NCI-H748 (cell line): ENCODE results near the gene GSTM4.
"Not testable (repeated sequence)": the region's sequence is repeated elsewhere in the genome, so short reads cannot be mapped to it uniquely, and the experiment has no call there.

Experiments used
- DNase-seq: peaks from one replicate; lab custom pipeline; 2025; ENCODE audit not compliant: unreplicated experiment; lab: John Stamatoyannopoulos, UW

Gene GSTM4

GRCh38 chr1:109695138-109695537 is 39.2 kb downstream of the GSTM4 start:
- DNase-seq = not testable (repeated sequence)

DNA sequence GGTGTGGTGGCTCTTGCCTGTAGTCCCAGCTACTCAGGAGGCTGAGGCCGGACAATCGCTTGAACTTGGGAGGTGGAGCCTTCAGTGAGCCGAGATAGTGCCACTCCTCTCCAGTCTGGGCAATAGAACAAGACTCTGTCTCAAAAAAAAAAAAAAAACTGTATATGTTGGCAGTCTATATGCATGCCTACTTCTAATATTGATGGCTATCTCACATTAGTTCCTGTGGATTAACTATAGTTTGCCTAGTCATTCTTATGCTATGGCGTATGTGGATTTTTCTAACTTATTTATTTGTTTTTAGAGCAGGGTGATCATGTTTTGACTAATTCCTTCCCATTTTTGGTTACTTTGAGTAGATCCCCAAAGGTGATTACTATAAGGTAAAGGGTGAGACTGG is 41.2 kb downstream of the GSTM4 start:
- no peak for DNase-seq

GRCh38 chr1:109697861-109698260 is 42.0 kb downstream of the GSTM4 start:
- not testable (repeated sequence) for DNase-seq

- not testable (repeated sequence) for DNase-seq
These were observed 47.0 kb downstream of the GSTM4 start for GRCh38 chr1:109702940-109703339.

DNA sequence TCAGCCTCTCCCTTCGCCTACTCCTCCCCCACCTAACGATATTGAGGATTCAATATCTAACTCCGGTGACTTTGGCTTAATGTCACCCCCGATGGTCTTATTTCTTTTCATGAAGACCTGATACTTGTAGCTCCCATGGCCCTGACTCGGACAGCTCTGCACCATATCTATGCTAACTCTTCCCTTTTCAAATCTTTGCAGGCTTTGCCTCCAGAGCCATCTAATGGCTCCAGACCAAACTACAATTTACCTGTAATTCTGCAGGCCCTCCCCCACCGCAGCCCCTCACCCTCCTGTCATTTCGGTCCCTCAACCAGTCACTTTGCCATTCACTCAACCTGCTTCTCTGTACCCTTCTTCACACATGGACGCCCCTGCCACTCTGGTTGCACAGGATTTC is 48.3 kb downstream of the GSTM4 start:
- no peak for DNase-seq

DNA sequence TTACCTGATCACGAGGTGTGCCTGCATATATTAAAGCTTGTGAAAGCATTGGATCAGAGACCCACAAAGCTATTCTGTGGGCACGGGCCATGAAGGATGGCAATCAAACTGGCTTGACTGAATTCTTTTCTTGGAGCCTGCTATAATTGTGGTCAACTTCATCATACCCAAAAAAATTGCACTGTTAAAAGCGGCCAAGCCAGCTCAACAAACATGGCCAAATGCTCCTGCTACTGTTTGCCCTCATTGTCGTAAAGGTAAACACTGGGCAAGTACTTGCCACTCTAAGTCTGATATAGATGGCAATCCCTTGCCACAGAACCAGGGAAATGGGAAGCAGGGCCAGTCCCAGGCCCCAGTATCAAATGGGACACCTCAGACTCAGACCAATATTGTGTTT is 49.5 kb downstream of the GSTM4 start:
- DNase-seq = no peak

DNA sequence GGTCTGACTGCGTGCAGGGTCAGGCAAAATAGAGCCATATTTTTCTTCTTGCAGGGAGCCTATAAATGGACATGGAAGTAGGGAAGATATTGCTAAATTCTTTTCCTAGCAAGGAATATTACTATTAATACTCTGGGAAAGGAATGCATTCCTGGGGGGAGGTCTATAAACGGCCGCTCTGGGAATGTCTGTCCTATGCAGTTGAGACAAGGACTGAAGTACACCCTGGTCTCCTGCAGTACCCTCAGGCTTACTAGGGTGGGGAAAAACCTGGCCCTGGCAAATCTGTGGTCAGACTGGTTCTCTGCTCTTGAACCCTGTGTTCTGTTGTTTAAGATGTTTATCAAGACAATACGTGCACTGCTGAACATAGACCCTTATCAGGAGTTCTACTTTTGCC is 53.0 kb downstream of the GSTM4 start:
- DNase-seq = not testable (repeated sequence)

- not testable (repeated sequence) for DNase-seq
These were observed 53.9 kb downstream of the GSTM4 start for GRCh38 chr1:109709822-109710221.
